ENCODE data around the gene KCNK15.

KCNK15 gene

GRCh38 chr20:44721785-44722054, 23.9 kb upstream of the KCNK15 start:
- no peak for TF ChIP-seq CTCF (IDR thresholded peaks at IDR 0.05; ENCODE audit: control insufficient read depth, insufficient read depth, low read depth, low read length, missing control alignments)
- H3K4me3 ChIP-seq (ENCODE audit: control insufficient read depth, low read depth, low read length), result no peak overlapping the region
- no peak for DNase-seq (ENCODE audit: low read depth)

GRCh38 chr20:44722990-44723389, 22.7 kb upstream of the KCNK15 start:
- no peak for DNase-seq (ENCODE audit: low read depth)
- no peak overlapping the region for H3K4me3 ChIP-seq (ENCODE audit: control insufficient read depth, low read depth, low read length)
- TF ChIP-seq CTCF (IDR thresholded peaks at IDR 0.05; ENCODE audit: control insufficient read depth, insufficient read depth, low read depth, low read length, missing control alignments), result no peak

GRCh38 chr20:44723391-44723790, 22.3 kb upstream of the KCNK15 start:
- no peak for TF ChIP-seq CTCF (IDR thresholded peaks at IDR 0.05; ENCODE audit: control insufficient read depth, insufficient read depth, low read depth, low read length, missing control alignments)
- DNase-seq (ENCODE audit: low read depth), result no peak
- H3K4me3 ChIP-seq (ENCODE audit: control insufficient read depth, low read depth, low read length), result no peak overlapping the region

- H3K4me3 ChIP-seq (ENCODE audit: control insufficient read depth, low read depth, low read length), result no peak overlapping the region
- TF ChIP-seq CTCF (IDR thresholded peaks at IDR 0.05; ENCODE audit: control insufficient read depth, insufficient read depth, low read depth, low read length, missing control alignments), result no peak
- no peak for DNase-seq (ENCODE audit: low read depth)
Observed at GRCh38 chr20:44723798-44724362, 21.8 kb upstream of the KCNK15 start.

- H3K4me3 ChIP-seq (ENCODE audit: control insufficient read depth, low read depth, low read length), result no peak overlapping the region
- DNase-seq (ENCODE audit: low read depth), result no peak
- no peak for TF ChIP-seq CTCF (IDR thresholded peaks at IDR 0.05; ENCODE audit: control insufficient read depth, insufficient read depth, low read depth, low read length, missing control alignments)
Observed at GRCh38 chr20:44724423-44725091, 21.1 kb upstream of the KCNK15 start.

- TF ChIP-seq CTCF (IDR thresholded peaks at IDR 0.05; ENCODE audit: control insufficient read depth, insufficient read depth, low read depth, low read length, missing control alignments), result no peak
- no peak overlapping the region for H3K4me3 ChIP-seq (ENCODE audit: control insufficient read depth, low read depth, low read length)
- DNase-seq (ENCODE audit: low read depth), result no peak
Observed at GRCh38 chr20:44725837-44726236, 19.8 kb upstream of the KCNK15 start.
